Astrocyte (in vitro differentiated cells and primary cell): ENCODE measurements around the gene PIERCE2.

Experiments
- EZH2 ChIP-seq: IDR thresholded peaks from 2 replicates; pipeline ENCODE4 v1.6.1; 2012; ENCODE audit warnings: mild to moderate bottlenecking, low read length, inconsistent platforms; ENCODE audit not compliant: insufficient read depth
- TF ChIP-seq, protein P1 (sequence below): IDR thresholded peaks from 2 replicates; pipeline ENCODE4 v1.5.1; 2011; ENCODE audit warnings: low read depth, mild to moderate bottlenecking, inconsistent platforms, low read length, moderate library complexity; ENCODE audit not compliant: insufficient read depth

DNA sequence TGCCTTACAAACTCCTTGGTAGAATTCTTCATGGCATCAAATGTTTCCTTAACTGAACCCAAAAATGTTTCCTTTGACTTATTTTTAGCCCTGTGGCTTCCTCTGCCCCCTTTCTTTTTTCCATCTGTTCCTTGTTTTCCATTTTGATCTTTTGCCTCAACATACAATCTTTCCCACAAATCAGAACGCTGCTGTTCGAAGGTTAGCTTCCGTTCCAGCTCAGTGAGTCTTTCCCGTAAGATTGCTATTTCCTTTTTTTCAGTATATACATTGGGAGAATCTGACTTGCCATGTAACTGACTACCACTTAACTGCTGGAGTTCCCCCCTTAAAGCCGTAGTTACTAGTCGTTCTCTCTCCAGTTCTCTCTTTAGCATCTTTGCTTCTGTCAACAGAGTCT, 48.0 kb upstream of the PIERCE2 start:
- TF ChIP-seq, protein P1, sequence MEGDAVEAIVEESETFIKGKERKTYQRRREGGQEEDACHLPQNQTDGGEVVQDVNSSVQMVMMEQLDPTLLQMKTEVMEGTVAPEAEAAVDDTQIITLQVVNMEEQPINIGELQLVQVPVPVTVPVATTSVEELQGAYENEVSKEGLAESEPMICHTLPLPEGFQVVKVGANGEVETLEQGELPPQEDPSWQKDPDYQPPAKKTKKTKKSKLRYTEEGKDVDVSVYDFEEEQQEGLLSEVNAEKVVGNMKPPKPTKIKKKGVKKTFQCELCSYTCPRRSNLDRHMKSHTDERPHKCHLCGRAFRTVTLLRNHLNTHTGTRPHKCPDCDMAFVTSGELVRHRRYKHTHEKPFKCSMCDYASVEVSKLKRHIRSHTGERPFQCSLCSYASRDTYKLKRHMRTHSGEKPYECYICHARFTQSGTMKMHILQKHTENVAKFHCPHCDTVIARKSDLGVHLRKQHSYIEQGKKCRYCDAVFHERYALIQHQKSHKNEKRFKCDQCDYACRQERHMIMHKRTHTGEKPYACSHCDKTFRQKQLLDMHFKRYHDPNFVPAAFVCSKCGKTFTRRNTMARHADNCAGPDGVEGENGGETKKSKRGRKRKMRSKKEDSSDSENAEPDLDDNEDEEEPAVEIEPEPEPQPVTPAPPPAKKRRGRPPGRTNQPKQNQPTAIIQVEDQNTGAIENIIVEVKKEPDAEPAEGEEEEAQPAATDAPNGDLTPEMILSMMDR = no peak
- TF ChIP-seq EZH2 = no peak
